Activated T-helper 17 cell treated with anti-CD3 and anti-CD28 coated beads, Interleukin-2, amount 50 U/mL, for 72 hours (primary cell): ENCODE results near the gene RCOR1. TPM values are rescaled to one million over a fixed set of nuclear protein-coding genes. Genes with fewer than 3 reads are reported as not detected.
A peak's percentile ranks its signal among the peaks of the same experiment; 100 is the strongest.

Experiments
- ATAC-seq: fragments of 150-1000 bp; cut with Tn5 transposase; replicated peaks from 2 replicates; pipeline ENCODE4 v1.10.0; 2021; ENCODE audit warnings: mild to moderate bottlenecking, moderate library complexity
- H3K27ac Mint-ChIP-seq: one replicate; pipeline ENCODE4 v1.8.0; 2022; ENCODE audit warnings: mixed read lengths
- H3K27me3 Mint-ChIP-seq: one replicate; pipeline ENCODE4 v1.8.0; 2022; ENCODE audit warnings: mixed read lengths
- H3K36me3 Mint-ChIP-seq: one replicate; pipeline ENCODE4 v1.8.0; 2022; ENCODE audit warnings: low read depth, mild to moderate bottlenecking, mixed read lengths
- H3K4me1 Mint-ChIP-seq: one replicate; pipeline ENCODE4 v1.8.0; 2022; ENCODE audit warnings: mixed read lengths
- H3K4me3 Mint-ChIP-seq: one replicate; pipeline ENCODE4 v1.8.0; 2022; ENCODE audit warnings: mild to moderate bottlenecking, mixed read lengths
- H3K9me3 Mint-ChIP-seq: one replicate; pipeline ENCODE4 v1.8.0; 2022; ENCODE audit warnings: mixed read lengths
- total RNA-seq, 2 donors: library from RNA; stranded (reverse); gene quantifications; one replicate each; pipeline ENCODE4 v1.2.3, GENCODE V29; 2022

RCOR1 gene
- total RNA-seq, 2 donors from 2014 or later, result 16.4 to 23.6 TPM

- Mint-ChIP-seq H3K9me3 (no peaks in the 10 kb centered on the region), H3K27me3 (no peaks in the 10 kb centered on the region), H3K4me3 (no peak overlapping the region), H3K27ac (peak overlapping the region; percentile 63), H3K4me1 (peaks cover 17% of the 10 kb centered on the region), H3K36me3 (peaks cover 8% of the 10 kb centered on the region)
- no peak for ATAC-seq
Observed at GRCh38 chr14:102772781-102773570, 180.5 kb downstream of the RCOR1 start.

GRCh38 chr14:102774391-102775153 lies 182.1 kb downstream of the RCOR1 start:
- Mint-ChIP-seq H3K9me3 (no peaks in the 10 kb centered on the region), H3K4me3 (peak overlapping the region; percentile 74), H3K27me3 (no peaks in the 10 kb centered on the region), H3K36me3 (peaks cover 24% of the 10 kb centered on the region), H3K4me1 (peaks cover 17% of the 10 kb centered on the region), H3K27ac (peak overlapping the region; percentile 95)
- peak; percentile 54 for ATAC-seq

GRCh38 chr14:102775855-102776760 lies 183.7 kb downstream of the RCOR1 start:
- Mint-ChIP-seq H3K27ac (peak overlapping the region; percentile 86), H3K27me3 (no peaks in the 10 kb centered on the region), H3K4me1 (peaks cover 31% of the 10 kb centered on the region), H3K9me3 (no peaks in the 10 kb centered on the region), H3K36me3 (peaks cover 39% of the 10 kb centered on the region), H3K4me3 (peak overlapping the region; percentile 75)
- ATAC-seq, result peak; percentile 10

- H3K36me3 Mint-ChIP-seq, result peaks cover 48% of the 10 kb centered on the region
- peak; percentile 65 for ATAC-seq
- H3K27ac Mint-ChIP-seq, result peak within 1 kb of the TSS; percentile 92
- peak within 1 kb of the TSS; percentile 90 for H3K4me3 Mint-ChIP-seq
- H3K4me1 Mint-ChIP-seq, result peaks cover 33% of the 10 kb centered on the region
- H3K27me3 Mint-ChIP-seq, result no peaks in the 10 kb centered on the region
- H3K9me3 Mint-ChIP-seq, result no peaks in the 10 kb centered on the region
Observed at GRCh38 chr14:102776761-102777710, 184.6 kb downstream of the RCOR1 start, which contains the start of gene TRAF3. Gene TRAF3 (plus strand): TSS chr14:102777449. CDS start chr14:102870202, 92,753 bp downstream.

- Mint-ChIP-seq H3K9me3 (no peaks in the 10 kb centered on the region), H3K4me1 (peaks cover 38% of the 10 kb centered on the region)
Observed at GRCh38 chr14:102777711-102778337, 185.4 kb downstream of the RCOR1 start.

GRCh38 chr14:102778338-102779083 lies 186.1 kb downstream of the RCOR1 start:
- Mint-ChIP-seq H3K4me1 (peaks cover 38% of the 10 kb centered on the region), H3K36me3 (peaks cover 63% of the 10 kb centered on the region), H3K27ac (peak overlapping the region; percentile 92), H3K9me3 (no peaks in the 10 kb centered on the region), H3K4me3 (peak overlapping the region; percentile 90), H3K27me3 (no peaks in the 10 kb centered on the region)
- ATAC-seq, result peak; percentile 36

More at GRCh38 chr14:102777711-102778337, 185.4 kb downstream of the RCOR1 start:
- no peaks in the 10 kb centered on the region for H3K27me3 Mint-ChIP-seq
- H3K4me3 Mint-ChIP-seq, result peak overlapping the region; percentile 90
- H3K27ac Mint-ChIP-seq, result peak overlapping the region; percentile 92
- peak; percentile 13 for ATAC-seq
- H3K36me3 Mint-ChIP-seq, result peaks cover 56% of the 10 kb centered on the region

- H3K27me3 Mint-ChIP-seq, result no peaks in the 10 kb centered on the region
- peaks cover 69% of the 10 kb centered on the region for H3K36me3 Mint-ChIP-seq
- ATAC-seq, result no peak
- H3K27ac Mint-ChIP-seq, result peak overlapping the region; percentile 92
- peak overlapping the region; percentile 90 for H3K4me3 Mint-ChIP-seq
- H3K9me3 Mint-ChIP-seq, result no peaks in the 10 kb centered on the region
- peaks cover 43% of the 10 kb centered on the region for H3K4me1 Mint-ChIP-seq
Observed at GRCh38 chr14:102779084-102779462, 186.6 kb downstream of the RCOR1 start.

- no peaks in the 10 kb centered on the region for H3K9me3 Mint-ChIP-seq
- ATAC-seq, result no peak
- peak overlapping the region; percentile 90 for H3K4me3 Mint-ChIP-seq
- H3K4me1 Mint-ChIP-seq, result peaks cover 44% of the 10 kb centered on the region
- H3K27ac Mint-ChIP-seq, result peak overlapping the region; percentile 92
- no peaks in the 10 kb centered on the region for H3K27me3 Mint-ChIP-seq
- peaks cover 75% of the 10 kb centered on the region for H3K36me3 Mint-ChIP-seq
Observed at GRCh38 chr14:102779574-102780315, 187.3 kb downstream of the RCOR1 start.

Other genes starting within 250 kb of the RCOR1 start
- gene CINP, start 229.8 kb upstream of the RCOR1 start, total RNA-seq, result 10 to 100 TPM; 33.5 to 37.8 TPM
- 1 to 10 TPM; 4.6 to 4.9 TPM for gene TECPR2, start 229.7 kb upstream of the RCOR1 start, total RNA-seq
- 1 to 10 TPM; 6.0 to 6.9 TPM for gene ANKRD9, start 82.9 kb upstream of the RCOR1 start, total RNA-seq
- gene TRAF3, start 184.8 kb downstream of the RCOR1 start, total RNA-seq, result 100 to 1,000 TPM in 1 of 2 donors, 10 to 100 TPM in 1; 61.7 to 133 TPM